Hematopoietic multipotent progenitor cell treated with erythropoietin and hydrocortisone succinate and interleukin-3 and kit ligand, for 4 days (in vitro differentiated cells): ENCODE results near the gene AKAP3.
A peak's percentile ranks its signal among the peaks of the same experiment; 100 is the strongest.

Source experiments
- DNase-seq: peaks from one replicate; pipeline ENCODE4 v3.0.0-alpha.2; 2015

The AKAP3 gene

GRCh38 chr12:4648501-4649357, at the start of gene AKAP3, which contains the start of gene NDUFA9:
Gene AKAP3, minus strand, starts transcription at chr12:4649051. Its CDS starts 10,855 bp downstream, at chr12:4638196.
Gene NDUFA9, plus strand, starts transcription at chr12:4649114. Its CDS starts 13 bp downstream, at chr12:4649127.
- DNase-seq, result peak; percentile 93

- DNase-seq, result no peak
Measured at GRCh38 chr12:4690760-4691159, 41.9 kb upstream of the AKAP3 start.

GRCh38 chr12:4685317-4685716, 36.5 kb upstream of the AKAP3 start:
- no peak for DNase-seq

- DNase-seq, result no peak
Measured at GRCh38 chr12:4681732-4682131, 32.9 kb upstream of the AKAP3 start.

- no peak for DNase-seq
Measured at GRCh38 chr12:4679711-4680110, 30.9 kb upstream of the AKAP3 start.

GRCh38 chr12:4665236-4665635, 16.4 kb upstream of the AKAP3 start:
- DNase-seq, result no peak

GRCh38 chr12:4663971-4664505, 15.2 kb upstream of the AKAP3 start:
- DNase-seq, result peak; percentile 29

- DNase-seq, result no peak
Measured at GRCh38 chr12:4653691-4654090, 4.8 kb upstream of the AKAP3 start.

GRCh38 chr12:4653257-4653656, 4.4 kb upstream of the AKAP3 start:
- no peak for DNase-seq

GRCh38 chr12:4649358-4649661, 459 bp upstream of the AKAP3 start:
- DNase-seq, result no peak

GRCh38 chr12:4648104-4648500, 749 bp downstream of the AKAP3 start:
- peak; percentile 66 for DNase-seq

GRCh38 chr12:4645023-4645422, 3.8 kb downstream of the AKAP3 start:
- no peak for DNase-seq

GRCh38 chr12:4643747-4644146, 5.1 kb downstream of the AKAP3 start:
- no peak for DNase-seq

- DNase-seq, result no peak
Measured at GRCh38 chr12:4630262-4630661, 18.6 kb downstream of the AKAP3 start.

- no peak for DNase-seq
Measured at GRCh38 chr12:4628406-4628805, 20.4 kb downstream of the AKAP3 start.

GRCh38 chr12:4626543-4626942, 22.3 kb downstream of the AKAP3 start:
- DNase-seq, result no peak

- DNase-seq, result no peak
Measured at GRCh38 chr12:4621511-4621910, 27.3 kb downstream of the AKAP3 start.

- DNase-seq, result no peak
Measured at GRCh38 chr12:4615667-4616066, 33.2 kb downstream of the AKAP3 start.

GRCh38 chr12:4610481-4610880, 38.4 kb downstream of the AKAP3 start:
- no peak for DNase-seq

GRCh38 chr12:4609071-4609470, 39.8 kb downstream of the AKAP3 start:
- DNase-seq, result no peak

GRCh38 chr12:4607056-4607455, 41.8 kb downstream of the AKAP3 start:
- DNase-seq, result no peak

GRCh38 chr12:4604684-4605193, 44.1 kb downstream of the AKAP3 start:
- DNase-seq, result peak; percentile 96

- no peak for DNase-seq
Measured at GRCh38 chr12:4603946-4604345, 44.9 kb downstream of the AKAP3 start.

- no peak for DNase-seq
Measured at GRCh38 chr12:4603421-4603820, 45.4 kb downstream of the AKAP3 start.

- no peak for DNase-seq
Measured at GRCh38 chr12:4595881-4596280, 53.0 kb downstream of the AKAP3 start.
